K562 (cell line): ENCODE data around the gene CNOT4. TPM values are rescaled to one million over a fixed set of nuclear protein-coding genes. Genes with fewer than 3 reads are reported as not detected.

Source experiments
- ATAC-seq: fragments of 200-7000 bp; cut with Tn5 transposase; 3 replicates; pipeline ENCODE4 v1.9.1; 2020; ENCODE audit warnings: moderate library complexity
- BruUV-seq: library from RNA; stranded (reverse); fragments of 400-500 nt; replicated peaks from 2 replicates; lab custom pipeline; 2021; lab: Mats Ljungman, UMichigan
- CTCF ChIA-PET: fragments of 300-600 bp; formaldehyde crosslinking; extraction: SDS; loops from one replicate; lab custom pipeline; 2021; ENCODE audit warnings: low intra/inter-chr PET ratio; lab: Yijun Ruan, JAX
- POLR2A ChIA-PET: fragments of 300-600, 350-650 bp; sonication (Branson Sonifier 250); formaldehyde crosslinking; extraction: SDS; loops from one replicate; lab custom pipeline; 2021; ENCODE audit warnings: antibody characterized with exemption, inconsistent platforms; lab: Yijun Ruan, JAX
- DNase-seq, 4 experiments: peaks; one replicate each; pipeline versions ENCODE4 v3.0.0 to v3.0.0-alpha.2; 2011 to 2018; ENCODE audit warnings: low spot score in 3 of 4, mixed read lengths in 3 of 4; ENCODE audit errors: extremely low read depth in 1 of 4
- FAIRE-seq: peaks from 2 replicates; lab custom pipeline; 2011; peaks lifted over from hg19 to GRCh38; lab: Jason Lieb, UNC
- H2AFZ ChIP-seq: 2 replicates; pipeline ENCODE4 v1.6.0; 2011; ENCODE audit warnings: low read depth, low read length, control low read depth, inconsistent platforms
- H3K27ac ChIP-seq: fragments of 200-600 bp; 3 replicates; pipeline ENCODE4 v1.8.0; 2011; ENCODE audit warnings: low read depth, mild to moderate bottlenecking, control low read depth, inconsistent platforms, low read length, moderate library complexity, mixed read lengths; ENCODE audit errors: extremely low read depth
- H3K27me3 ChIP-seq, 2 experiments: fragments of 300-600 bp in 1 of 2; 2 replicates in 1 of 2; 3 replicates in 1 of 2; pipeline versions ENCODE4 v1.6.0 to v1.8.0; 2011; ENCODE audit warnings: inconsistent platforms in 2 of 2, low read length in 2 of 2, mild to moderate bottlenecking in 1 of 2, mixed read lengths in 1 of 2, moderate library complexity in 1 of 2; ENCODE audit not compliant: control insufficient read depth in 2 of 2, insufficient read depth in 2 of 2
- H3K36me3 ChIP-seq: fragments of 300-600 bp; 3 replicates; pipeline ENCODE4 v1.8.0; 2011; ENCODE audit warnings: mild to moderate bottlenecking, low read length, inconsistent platforms; ENCODE audit not compliant: control insufficient read depth, insufficient read depth
- H3K4me1 ChIP-seq, 2 experiments: fragments of 200-600 bp in 1 of 2; replicated peaks in 1 of 2; 2 replicates in 1 of 2; 3 replicates in 1 of 2; pipeline versions ENCODE4 v1.5.1 to v1.8.0; 2011; ENCODE audit warnings: inconsistent platforms in 2 of 2, low read length in 2 of 2, mild to moderate bottlenecking in 1 of 2, mixed read lengths in 1 of 2, moderate library complexity in 1 of 2; ENCODE audit not compliant: control insufficient read depth in 2 of 2, insufficient read depth in 2 of 2
- H3K4me2 ChIP-seq: 2 replicates; pipeline ENCODE4 v1.6.1; 2011; ENCODE audit warnings: low read length, control low read depth, inconsistent platforms, mixed read lengths; ENCODE audit not compliant: insufficient read depth
- H3K4me3 ChIP-seq: fragments of 200-600 bp; sonication (generic), shearing (Covaris generic); 2 replicates; pipeline ENCODE4 v1.5.1; 2016; ENCODE audit warnings: control low read depth, inconsistent platforms
- H3K79me2 ChIP-seq: fragments of 200-600 bp; 3 replicates; pipeline ENCODE4 v1.8.0; 2011; ENCODE audit warnings: low read length, inconsistent platforms; ENCODE audit not compliant: control insufficient read depth, insufficient read depth
- H3K9ac ChIP-seq, 2 experiments: 2 replicates each; pipeline versions ENCODE4 v1.6.0 to v1.6.1; 2011; ENCODE audit warnings: low read depth in 2 of 2, low read length in 2 of 2, control low read depth in 1 of 2, inconsistent platforms in 1 of 2, mild to moderate bottlenecking in 1 of 2, mixed read lengths in 1 of 2; ENCODE audit not compliant: insufficient read depth in 1 of 2
- H3K9me1 ChIP-seq: one replicate; pipeline ENCODE4 v1.6.0; 2011; ENCODE audit warnings: inconsistent platforms, mild to moderate bottlenecking, low read length, moderate library complexity; ENCODE audit not compliant: control insufficient read depth, insufficient read depth
- H3K9me3 ChIP-seq: replicated peaks from 2 replicates; pipeline ENCODE4 v1.5.1; 2011; ENCODE audit warnings: low read depth, low read length, inconsistent platforms; ENCODE audit not compliant: control insufficient read depth, insufficient read depth
- H4K20me1 ChIP-seq: replicated peaks from 2 replicates; pipeline ENCODE4 v1.6.1; 2011; ENCODE audit warnings: low read length, inconsistent platforms, mixed read lengths; ENCODE audit not compliant: control insufficient read depth, insufficient read depth
- ARID2 ChIP-seq: fragments of 450-650 bp; IDR thresholded peaks from 2 replicates; pipeline ENCODE4 v1.6.1; 2017; ENCODE audit warnings: antibody characterized with exemption, mild to moderate bottlenecking
- BHLHE40 ChIP-seq: IDR thresholded peaks from 2 replicates; pipeline ENCODE4 v1.6.1; 2011; ENCODE audit warnings: low read length, improper control_type of control experiment
- CCNT2 ChIP-seq: IDR thresholded peaks from 2 replicates; pipeline ENCODE4 v1.6.1; 2011; ENCODE audit warnings: borderline replicate concordance, low read depth, mild to moderate bottlenecking, moderate library complexity, mixed read lengths, low read length; ENCODE audit not compliant: insufficient read length; ENCODE audit errors: extremely low read depth
- ETV5 ChIP-seq: sonication (generic); formaldehyde crosslinking; IDR thresholded peaks from 2 replicates; pipeline ENCODE4 v1.4.0; 2020; ENCODE audit warnings: low read depth, mild to moderate bottlenecking, missing genetic modification reagents
- GABPA ChIP-seq: fragments of 200-800 bp; sonication (Bioruptor generic); conservative IDR thresholded peaks from 2 replicates; pipeline ENCODE4 v1.6.1; 2016; ENCODE audit warnings: low read depth, missing genetic modification characterization, missing compliant biosample characterization
- HMGN3 ChIP-seq: IDR thresholded peaks from 2 replicates; pipeline ENCODE4 v1.6.1; 2011; ENCODE audit warnings: borderline replicate concordance, low read depth, mild to moderate bottlenecking, mixed read lengths, low read length; ENCODE audit not compliant: insufficient read length; ENCODE audit errors: extremely low read depth
- MED1 ChIP-seq: sonication (generic); formaldehyde crosslinking; IDR thresholded peaks from 2 replicates; pipeline ENCODE4 v1.8.1; 2023; ENCODE audit warnings: missing genetic modification reagents, borderline replicate concordance
- NUFIP1 ChIP-seq: fragments of 450-650 bp; IDR thresholded peaks from 2 replicates; pipeline ENCODE4 v1.6.1; 2018; ENCODE audit not compliant: partially characterized antibody
- RBM17 ChIP-seq: fragments of 200-400 bp; formaldehyde crosslinking; IDR thresholded peaks from 2 replicates; pipeline ENCODE4 v1.6.1; 2017; ENCODE audit warnings: low read depth, mild to moderate bottlenecking, low read length, borderline replicate concordance
- SAFB2 ChIP-seq: fragments of 200-400 bp; formaldehyde crosslinking; IDR thresholded peaks from 2 replicates; pipeline ENCODE4 v1.6.1; 2018; ENCODE audit warnings: borderline replicate concordance, low read length, low read depth, moderate library complexity; ENCODE audit not compliant: severe bottlenecking
- TAF7 ChIP-seq: fragments of 450-650 bp; IDR thresholded peaks from 2 replicates; pipeline ENCODE4 v1.6.1; 2016; ENCODE audit warnings: missing genetic modification characterization, missing compliant biosample characterization
- ZFPM2 ChIP-seq: fragments of 250-450 bp; sonication (Bioruptor Pico); IDR thresholded peaks from 2 replicates; pipeline ENCODE4 v1.5.1; 2022; ENCODE audit warnings: mild to moderate bottlenecking
- ZNF121 ChIP-seq: sonication (generic); formaldehyde crosslinking; conservative IDR thresholded peaks from 2 replicates; pipeline ENCODE4 v1.8.0; 2022; ENCODE audit warnings: missing genetic modification reagents
- ZNF23 ChIP-seq: fragments of 250-450 bp; sonication (Bioruptor Pico); IDR thresholded peaks from 2 replicates; pipeline ENCODE4 v1.4.0; 2020; ENCODE audit warnings: mild to moderate bottlenecking
- ZNF282 ChIP-seq: sonication (generic); formaldehyde crosslinking; IDR thresholded peaks from 2 replicates; pipeline ENCODE4 v1.8.1; 2023; ENCODE audit warnings: missing genetic modification reagents
- ZSCAN32 ChIP-seq: fragments of 450-650 bp; formaldehyde crosslinking; IDR thresholded peaks from 2 replicates; pipeline ENCODE4 v1.4.0; 2020; ENCODE audit warnings: mild to moderate bottlenecking, moderate library complexity
- WGBS: fragments of 100-300 bp; shearing (Covaris generic); methylation state at CpG from one replicate; pipeline ENCODE4 v1.1.6; 2016; ENCODE audit warnings: low coverage, mixed read lengths; ENCODE audit not compliant: insufficient coverage; ENCODE audit errors: missing lambda C conversion rate; 5-methylcytosine and 5-hydroxymethylcytosine counted together
- in situ Hi-C: fragments of 300-500 bp; cut with MboI; formaldehyde crosslinking; loops from 4 replicates; pipeline ENCODE4 v1.15.0; 2018; ENCODE audit warnings: inconsistent platforms, mixed read lengths
- intact Hi-C: fragments of 100-400 bp; cut with micrococcal nuclease; formaldehyde crosslinking; loops from 2 replicates; pipeline ENCODE4 v1.14.2; 2022
- polyA plus RNA-seq, 8 experiments: library from polyadenylated mRNA; depleted of rRNA in 4 of 8; stranded (reverse) in 5 of 8; unstranded in 3 of 8; fragments of >200 nt; fragmentation: Nextera tagmentation in 2 of 8; fragmentation: Illumina TruSeq in 1 of 8; extraction: Ambion mirVana in 2 of 8; extraction: Trizol in 1 of 8; gene quantifications; 2 replicates each; pipeline versions ENCODE4 v1.2.1 to v1.2.3, GENCODE V29; 2011 to 2014; ENCODE audit warnings: inconsistent platforms in 1 of 8, missing spikeins in 1 of 8
- total RNA-seq, 7 experiments: library from RNA; depleted of rRNA in 6 of 7; stranded (reverse); fragments of >200 nt in 6 of 7; fragmentation: Illumina TruSeq in 2 of 7; extraction: Trizol in 2 of 7; gene quantifications; 2 replicates each; pipeline versions ENCODE4 v1.2.1 to v1.2.3, GENCODE V29; 2011 to 2021; ENCODE audit warnings: low replicate concordance in 1 of 7
- TF ChIP-seq, protein P1 (sequence below): fragments of 250-450 bp; sonication (Bioruptor Pico); IDR thresholded peaks from 2 replicates; pipeline ENCODE4 v1.4.0; 2020
- TF ChIP-seq, protein P2 (sequence below): sonication (generic); formaldehyde crosslinking; IDR thresholded peaks from 2 replicates; pipeline ENCODE4 v1.8.1; 2022; ENCODE audit warnings: missing genetic modification reagents
- TF ChIP-seq, protein P3 (sequence below): fragments of 250-450 bp; sonication (Bioruptor Pico); IDR thresholded peaks from 2 replicates; pipeline ENCODE4 v1.8.0; 2022; ENCODE audit warnings: inconsistent platforms, mild to moderate bottlenecking, moderate library complexity, borderline replicate concordance

The CNOT4 gene
- total and polyA plus RNA-seq, 9 of the 15 experiments (the other 6 are each of a cell fraction or from before 2014, with no cell fraction given), result 8.6 to 24.1 (median 15.4) TPM

DNA sequence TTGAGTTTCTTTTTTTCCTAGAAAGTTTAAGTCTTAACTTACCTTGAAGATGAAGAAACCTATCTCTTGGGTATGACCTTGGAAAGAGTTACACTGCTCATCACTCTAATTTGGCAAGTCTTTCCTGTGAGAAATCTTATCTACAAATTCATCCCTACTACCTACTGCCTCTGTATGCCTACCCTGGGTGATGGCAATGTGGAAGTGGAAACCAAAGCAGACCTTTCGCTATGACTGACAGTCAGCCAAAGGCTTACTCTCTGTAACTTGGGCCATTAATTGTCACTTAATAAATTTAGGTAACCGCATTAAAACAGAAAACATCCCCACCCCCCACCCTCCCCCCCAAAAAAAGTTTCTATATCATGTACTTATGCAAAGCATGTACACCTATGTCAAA lies 103.9 kb downstream of the CNOT4 start:
- Histone ChIP-seq H3K4me2 (no peak overlapping the region), H3K9ac (no peak overlapping the region), H4K20me1 (no peaks in the 10 kb centered on the region), H3K4me3 (no peak overlapping the region), H3K36me3 (0 out of 3 replicates have a peak, but pooled peaks cover 3% of the 10 kb centered on the region), H3K27me3 (no peaks in the 10 kb centered on the region), H2AFZ (no peak overlapping the region), H3K79me2 (no peaks in the 10 kb centered on the region), H3K4me1 (peaks cover 0 to 7% of the 10 kb centered on the region in 2 experiments; a peak in 2 of 5 replicates), H3K27ac (no peak overlapping the region), H3K9me1 (no peaks in the 10 kb centered on the region), H3K9me3 (no peaks in the 10 kb centered on the region)
- no peak for DNase-seq
- BruUV-seq, result no TSS peak
- TF ChIP-seq, protein P1, sequence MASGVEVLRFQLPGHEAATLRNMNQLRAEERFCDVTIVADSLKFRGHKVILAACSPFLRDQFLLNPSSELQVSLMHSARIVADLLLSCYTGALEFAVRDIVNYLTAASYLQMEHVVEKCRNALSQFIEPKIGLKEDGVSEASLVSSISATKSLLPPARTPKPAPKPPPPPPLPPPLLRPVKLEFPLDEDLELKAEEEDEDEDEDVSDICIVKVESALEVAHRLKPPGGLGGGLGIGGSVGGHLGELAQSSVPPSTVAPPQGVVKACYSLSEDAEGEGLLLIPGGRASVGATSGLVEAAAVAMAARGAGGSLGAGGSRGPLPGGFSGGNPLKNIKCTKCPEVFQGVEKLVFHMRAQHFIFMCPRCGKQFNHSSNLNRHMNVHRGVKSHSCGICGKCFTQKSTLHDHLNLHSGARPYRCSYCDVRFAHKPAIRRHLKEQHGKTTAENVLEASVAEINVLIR (CRISPR knock-in tag), result no peak
- TF ChIP-seq RBM17 (no peak), MED1 (CRISPR knock-in tag) (no peak), ZFPM2 (CRISPR knock-in tag) (no peak), ZNF23 (no peak), NUFIP1 (no peak), GABPA (tag) (no peak), ZNF282 (no peak), ETV5 (CRISPR knock-in tag) (no peak), CCNT2 (no peak), TAF7 (no peak), SAFB2 (no peak), ZNF121 (CRISPR knock-in tag) (no peak), ARID2 (no peak), ZSCAN32 (CRISPR knock-in tag) (no peak), HMGN3 (no peak), BHLHE40 (no peak)
- TF ChIP-seq, protein P2, sequence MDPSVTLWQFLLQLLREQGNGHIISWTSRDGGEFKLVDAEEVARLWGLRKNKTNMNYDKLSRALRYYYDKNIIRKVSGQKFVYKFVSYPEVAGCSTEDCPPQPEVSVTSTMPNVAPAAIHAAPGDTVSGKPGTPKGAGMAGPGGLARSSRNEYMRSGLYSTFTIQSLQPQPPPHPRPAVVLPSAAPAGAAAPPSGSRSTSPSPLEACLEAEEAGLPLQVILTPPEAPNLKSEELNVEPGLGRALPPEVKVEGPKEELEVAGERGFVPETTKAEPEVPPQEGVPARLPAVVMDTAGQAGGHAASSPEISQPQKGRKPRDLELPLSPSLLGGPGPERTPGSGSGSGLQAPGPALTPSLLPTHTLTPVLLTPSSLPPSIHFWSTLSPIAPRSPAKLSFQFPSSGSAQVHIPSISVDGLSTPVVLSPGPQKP, result no peak
- TF ChIP-seq, protein P3, sequence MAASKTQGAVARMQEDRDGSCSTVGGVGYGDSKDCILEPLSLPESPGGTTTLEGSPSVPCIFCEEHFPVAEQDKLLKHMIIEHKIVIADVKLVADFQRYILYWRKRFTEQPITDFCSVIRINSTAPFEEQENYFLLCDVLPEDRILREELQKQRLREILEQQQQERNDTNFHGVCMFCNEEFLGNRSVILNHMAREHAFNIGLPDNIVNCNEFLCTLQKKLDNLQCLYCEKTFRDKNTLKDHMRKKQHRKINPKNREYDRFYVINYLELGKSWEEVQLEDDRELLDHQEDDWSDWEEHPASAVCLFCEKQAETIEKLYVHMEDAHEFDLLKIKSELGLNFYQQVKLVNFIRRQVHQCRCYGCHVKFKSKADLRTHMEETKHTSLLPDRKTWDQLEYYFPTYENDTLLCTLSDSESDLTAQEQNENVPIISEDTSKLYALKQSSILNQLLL (CRISPR knock-in tag), result no peak
- ChIA-PET POLR2A (no interaction called here), CTCF (no interaction called here)
- WGBS, result 100% methylated on average over 2 of the region's 2 CpGs
- ATAC-seq, result no peak
- intact Hi-C loops, result loop anchor here (5.0 kb wide), 1 partner anchor 124 kb away; no protein-coding TSS in a partner anchor
- no peak for FAIRE-seq
- in situ Hi-C loops, result no loop called here
